Islet precursor cell (in vitro differentiated cells): ENCODE data around the gene TRAF2.
A peak's percentile ranks its signal among the peaks of the same experiment; 100 is the strongest.

Experiments
- DNase-seq: peaks from one replicate; pipeline ENCODE4 v3.0.0-alpha.2; 2018

TRAF2 gene

GRCh38 chr9:136886610-136887597 is 588 bp downstream of the TRAF2 start:
- DNase-seq = peak; percentile 78

- DNase-seq = no peak
Measured at GRCh38 chr9:136888454-136888853, 2.1 kb downstream of the TRAF2 start.

- DNase-seq = no peak
Measured at GRCh38 chr9:136889858-136890257, 3.5 kb downstream of the TRAF2 start.

GRCh38 chr9:136890661-136891060 is 4.3 kb downstream of the TRAF2 start:
- no peak for DNase-seq

GRCh38 chr9:136896027-136896426 is 9.7 kb downstream of the TRAF2 start:
- DNase-seq = no peak

GRCh38 chr9:136898483-136899100 is 12.3 kb downstream of the TRAF2 start:
- no peak for DNase-seq

GRCh38 chr9:136899196-136899595 is 12.9 kb downstream of the TRAF2 start:
- no peak for DNase-seq

- DNase-seq = no peak
Measured at GRCh38 chr9:136900556-136900955, 14.2 kb downstream of the TRAF2 start.

GRCh38 chr9:136900988-136901515 is 14.7 kb downstream of the TRAF2 start:
- DNase-seq = no peak

- peak; percentile 94 for DNase-seq
Measured at GRCh38 chr9:136901516-136902258, 15.4 kb downstream of the TRAF2 start.

- DNase-seq = no peak
Measured at GRCh38 chr9:136902259-136902821, 16.0 kb downstream of the TRAF2 start.

GRCh38 chr9:136903041-136903554 is 16.8 kb downstream of the TRAF2 start:
- no peak for DNase-seq

GRCh38 chr9:136906266-136906665 is 19.9 kb downstream of the TRAF2 start:
- no peak for DNase-seq

- DNase-seq = no peak
Measured at GRCh38 chr9:136907011-136907914, 20.9 kb downstream of the TRAF2 start.

GRCh38 chr9:136910197-136910900 is 24.0 kb downstream of the TRAF2 start:
- no peak for DNase-seq

GRCh38 chr9:136910901-136911245 is 24.6 kb downstream of the TRAF2 start:
- no peak for DNase-seq

- DNase-seq = no peak
Measured at GRCh38 chr9:136913701-136914438, 27.6 kb downstream of the TRAF2 start.

GRCh38 chr9:136915632-136916329 is 29.5 kb downstream of the TRAF2 start:
- DNase-seq = no peak
